Right ventricle myocardium inferior (tissue), 1 donor: ENCODE results near the gene LRRC71. TPM values are rescaled to one million over a fixed set of nuclear protein-coding genes. Genes with fewer than 3 reads are reported as not detected.

Experiments
- ATAC-seq: fragments of 200-7000 bp; cut with Tn5 transposase; one replicate; pipeline ENCODE4 v1.9.1; 2020; ENCODE audit warnings: mild to moderate bottlenecking, moderate library complexity
- DNase-seq: peaks from one replicate; pipeline ENCODE4 v3.0.0; 2021; ENCODE audit errors: missing footprints
- intact Hi-C: fragments of 100-400 bp; cut with DNase I; formaldehyde crosslinking; loops from one replicate; pipeline ENCODE4 v1.11.0; 2022
- total RNA-seq: library from RNA; stranded (reverse); fragmentation: NEBNext Ultra II Directional; extraction: Animal tissue kit (Norgen Biotek cat#: 25700); gene quantifications from one replicate; pipeline ENCODE4 v1.2.1, GENCODE V29; 2021
- donor health status: DM: no; HTN: yes; CAD: no; lungs with severe emphysema.

LRRC71 gene
- total RNA-seq, 1 donor from 2014 or later: not detected

GRCh38 chr1:156901590-156901900 is 18.9 kb upstream of the LRRC71 start:
- peak; percentile 63 for DNase-seq
- intact Hi-C loops: no loop called here
- ATAC-seq: no peak

GRCh38 chr1:156901966-156902915 is 18.2 kb upstream of the LRRC71 start:
- ATAC-seq: no peak
- peak; percentile 28 for DNase-seq
- intact Hi-C loops: no loop called here

- no peak for ATAC-seq
- intact Hi-C loops: no loop called here
- DNase-seq: peak; percentile 50
Measured at GRCh38 chr1:156903328-156904091, 16.9 kb upstream of the LRRC71 start.

GRCh38 chr1:156904187-156904959 is 16.1 kb upstream of the LRRC71 start:
- peak; percentile 27 for ATAC-seq
- peak; percentile 62 for DNase-seq
- intact Hi-C loops: no loop called here

GRCh38 chr1:156905176-156905575 is 15.3 kb upstream of the LRRC71 start:
- ATAC-seq (no peak), DNase-seq (no peak)
- intact Hi-C loops: no loop called here

GRCh38 chr1:156905651-156906050 is 14.8 kb upstream of the LRRC71 start:
- intact Hi-C loops: no loop called here
- ATAC-seq (no peak), DNase-seq (no peak)

- ATAC-seq (no peak), DNase-seq (peak; percentile 64)
- intact Hi-C loops: no loop called here
Measured at GRCh38 chr1:156906206-156906906, 14.1 kb upstream of the LRRC71 start.

GRCh38 chr1:156908541-156908940 is 11.9 kb upstream of the LRRC71 start:
- DNase-seq: no peak
- intact Hi-C loops: no loop called here
- no peak for ATAC-seq

GRCh38 chr1:156908955-156909354 is 11.5 kb upstream of the LRRC71 start:
- intact Hi-C loops: no loop called here
- DNase-seq (no peak), ATAC-seq (no peak)

- DNase-seq (no peak), ATAC-seq (no peak)
- intact Hi-C loops: no loop called here
Measured at GRCh38 chr1:156909671-156910070, 10.8 kb upstream of the LRRC71 start.

- DNase-seq: no peak
- intact Hi-C loops: no loop called here
- ATAC-seq: no peak
Measured at GRCh38 chr1:156910309-156910782, 10.1 kb upstream of the LRRC71 start.

- ATAC-seq (no peak), DNase-seq (no peak)
- intact Hi-C loops: no loop called here
Measured at GRCh38 chr1:156911577-156912298, 8.7 kb upstream of the LRRC71 start.

GRCh38 chr1:156912310-156912709 is 8.1 kb upstream of the LRRC71 start:
- intact Hi-C loops: no loop called here
- DNase-seq (no peak), ATAC-seq (no peak)

GRCh38 chr1:156912861-156913808 is 7.3 kb upstream of the LRRC71 start:
- intact Hi-C loops: no loop called here
- ATAC-seq (peak; percentile 29), DNase-seq (no peak)

- no peak for ATAC-seq
- DNase-seq: no peak
- intact Hi-C loops: no loop called here
Measured at GRCh38 chr1:156913809-156914387, 6.5 kb upstream of the LRRC71 start.

GRCh38 chr1:156914440-156914856 is 6.0 kb upstream of the LRRC71 start:
- DNase-seq (no peak), ATAC-seq (no peak)
- intact Hi-C loops: no loop called here
